Measurements from ENCODE around the gene UVSSA. TPM values are rescaled to one million over a fixed set of nuclear protein-coding genes. Genes with fewer than 3 reads are reported as not detected.

The UVSSA gene
- total and polyA plus RNA-seq, 9 of the 15 experiments (the other 6 are each of a cell fraction or from before 2014, with no cell fraction given), result 0.21 to 14.6 (median 3.3) TPM

DNA sequence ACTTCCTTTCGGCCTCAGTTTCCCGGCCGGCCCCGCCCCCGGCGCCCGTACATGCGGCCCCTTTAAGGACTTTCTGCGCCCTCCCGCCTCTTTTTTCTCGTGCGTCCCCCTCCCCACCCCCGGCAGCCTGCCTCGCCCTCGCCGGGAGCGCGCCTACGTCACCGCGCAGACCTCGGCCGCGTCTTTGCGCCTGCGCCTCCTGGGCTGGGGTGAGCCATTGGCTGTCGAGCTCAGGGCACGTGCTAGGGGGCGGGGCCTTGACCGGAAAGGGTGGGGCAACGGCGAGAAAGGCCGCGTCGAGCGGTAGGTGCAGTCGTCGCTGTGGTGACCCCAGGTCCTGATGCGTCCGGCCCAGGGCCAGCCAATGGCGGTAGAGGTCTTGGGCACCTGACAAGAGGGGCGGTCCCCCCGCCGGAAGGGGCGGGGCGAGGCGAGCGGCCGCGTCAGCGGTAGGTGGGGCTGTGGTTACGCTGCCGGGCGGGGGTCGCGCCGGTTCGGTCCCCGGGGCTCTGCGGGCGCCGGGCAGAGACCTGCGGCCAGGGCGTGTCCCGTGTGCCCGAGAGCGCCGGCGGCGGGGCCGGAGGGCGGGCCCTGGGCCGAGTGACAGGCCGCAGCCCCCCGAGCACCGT lies at the start of gene UVSSA (continued):
- TF ChIP-seq RAD51 (IDR thresholded peaks at IDR 0.05; ENCODE audit: borderline replicate concordance, low read depth) (peak; percentile 97), ZEB2 (IDR thresholded peaks at IDR 0.05) (no peak), TOE1 (IDR thresholded peaks at IDR 0.05; ENCODE audit: borderline replicate concordance) (peak; percentile 93), TOE1 (CRISPR knock-in tag; IDR thresholded peaks at IDR 0.05; ENCODE audit: borderline replicate concordance, low read depth) (no peak), ZC3H4 (CRISPR knock-in tag; IDR thresholded peaks at IDR 0.05; ENCODE audit: borderline replicate concordance) (no peak), GTF2B (IDR thresholded peaks at IDR 0.05; ENCODE audit: extremely low read depth, insufficient read length) (no peak), RBM14 (IDR thresholded peaks at IDR 0.05; ENCODE audit: borderline replicate concordance, insufficient read depth, low read depth, low read length) (no peak), ATF6 (CRISPR knock-in tag; IDR thresholded peaks at IDR 0.05) (no peak), BCOR (IDR thresholded peaks at IDR 0.05) (peak; percentile 57; the same call in 1 of the 2 replicates), NCOA1 (IDR thresholded peaks at IDR 0.05; ENCODE audit: low read depth) (no peak), XRCC4 (IDR thresholded peaks at IDR 0.05; ENCODE audit: extremely low read depth, insufficient read depth, insufficient read length) (no peak)
- TF ChIP-seq, protein P1, sequence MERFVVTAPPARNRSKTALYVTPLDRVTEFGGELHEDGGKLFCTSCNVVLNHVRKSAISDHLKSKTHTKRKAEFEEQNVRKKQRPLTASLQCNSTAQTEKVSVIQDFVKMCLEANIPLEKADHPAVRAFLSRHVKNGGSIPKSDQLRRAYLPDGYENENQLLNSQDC (CRISPR knock-in tag; IDR thresholded peaks at IDR 0.05), result no peak
- TF ChIP-seq, protein P2, sequence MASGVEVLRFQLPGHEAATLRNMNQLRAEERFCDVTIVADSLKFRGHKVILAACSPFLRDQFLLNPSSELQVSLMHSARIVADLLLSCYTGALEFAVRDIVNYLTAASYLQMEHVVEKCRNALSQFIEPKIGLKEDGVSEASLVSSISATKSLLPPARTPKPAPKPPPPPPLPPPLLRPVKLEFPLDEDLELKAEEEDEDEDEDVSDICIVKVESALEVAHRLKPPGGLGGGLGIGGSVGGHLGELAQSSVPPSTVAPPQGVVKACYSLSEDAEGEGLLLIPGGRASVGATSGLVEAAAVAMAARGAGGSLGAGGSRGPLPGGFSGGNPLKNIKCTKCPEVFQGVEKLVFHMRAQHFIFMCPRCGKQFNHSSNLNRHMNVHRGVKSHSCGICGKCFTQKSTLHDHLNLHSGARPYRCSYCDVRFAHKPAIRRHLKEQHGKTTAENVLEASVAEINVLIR (CRISPR knock-in tag; IDR thresholded peaks at IDR 0.05), result peak; percentile 47; the same call in 1 of the 2 replicates
- TF ChIP-seq, protein P3, sequence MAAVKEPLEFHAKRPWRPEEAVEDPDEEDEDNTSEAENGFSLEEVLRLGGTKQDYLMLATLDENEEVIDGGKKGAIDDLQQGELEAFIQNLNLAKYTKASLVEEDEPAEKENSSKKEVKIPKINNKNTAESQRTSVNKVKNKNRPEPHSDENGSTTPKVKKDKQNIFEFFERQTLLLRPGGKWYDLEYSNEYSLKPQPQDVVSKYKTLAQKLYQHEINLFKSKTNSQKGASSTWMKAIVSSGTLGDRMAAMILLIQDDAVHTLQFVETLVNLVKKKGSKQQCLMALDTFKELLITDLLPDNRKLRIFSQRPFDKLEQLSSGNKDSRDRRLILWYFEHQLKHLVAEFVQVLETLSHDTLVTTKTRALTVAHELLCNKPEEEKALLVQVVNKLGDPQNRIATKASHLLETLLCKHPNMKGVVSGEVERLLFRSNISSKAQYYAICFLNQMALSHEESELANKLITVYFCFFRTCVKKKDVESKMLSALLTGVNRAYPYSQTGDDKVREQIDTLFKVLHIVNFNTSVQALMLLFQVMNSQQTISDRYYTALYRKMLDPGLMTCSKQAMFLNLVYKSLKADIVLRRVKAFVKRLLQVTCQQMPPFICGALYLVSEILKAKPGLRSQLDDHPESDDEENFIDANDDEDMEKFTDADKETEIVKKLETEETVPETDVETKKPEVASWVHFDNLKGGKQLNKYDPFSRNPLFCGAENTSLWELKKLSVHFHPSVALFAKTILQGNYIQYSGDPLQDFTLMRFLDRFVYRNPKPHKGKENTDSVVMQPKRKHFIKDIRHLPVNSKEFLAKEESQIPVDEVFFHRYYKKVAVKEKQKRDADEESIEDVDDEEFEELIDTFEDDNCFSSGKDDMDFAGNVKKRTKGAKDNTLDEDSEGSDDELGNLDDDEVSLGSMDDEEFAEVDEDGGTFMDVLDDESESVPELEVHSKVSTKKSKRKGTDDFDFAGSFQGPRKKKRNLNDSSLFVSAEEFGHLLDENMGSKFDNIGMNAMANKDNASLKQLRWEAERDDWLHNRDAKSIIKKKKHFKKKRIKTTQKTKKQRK (IDR thresholded peaks at IDR 0.05; ENCODE audit: borderline replicate concordance, low read depth, low read length), result no peak

All from K562 (cell line).